GM23338 (cell line): ENCODE results near the gene KATNAL2.

Experiments
- CREB1 ChIP-seq: fragments of 250-450 bp; sonication (Bioruptor Pico); IDR thresholded peaks from 2 replicates; pipeline ENCODE4 v1.5.0; 2020; ENCODE audit warnings: low read depth, mild to moderate bottlenecking, moderate library complexity
- CTCF ChIP-seq, 2 experiments: fragments of 200-600 bp in 1 of 2; sonication (generic) in 1 of 2; conservative IDR thresholded peaks; 2 replicates each; pipeline versions ENCODE4 v1.5.1 to v1.6.1; 2016 to 2017; ENCODE audit warnings: antibody characterized with exemption in 2 of 2, low read depth in 2 of 2, mild to moderate bottlenecking in 2 of 2, moderate library complexity in 1 of 2
- ETS1 ChIP-seq: IDR thresholded peaks from 2 replicates; pipeline ENCODE4 v1.6.1; 2016; ENCODE audit warnings: antibody characterized with exemption
- EZH2 ChIP-seq: fragments of 200-600 bp; sonication (generic); IDR thresholded peaks from one replicate; pipeline ENCODE4 v1.8.0; 2017; ENCODE audit warnings: antibody characterized with exemption, mild to moderate bottlenecking, low read depth; ENCODE audit not compliant: unreplicated experiment
- EZH2phosphoT487 ChIP-seq: fragments of 200-600 bp; sonication (generic); IDR thresholded peaks from one replicate; pipeline ENCODE4 v1.8.1; 2018; ENCODE audit warnings: antibody characterized with exemption; ENCODE audit not compliant: unreplicated experiment
- NANOG ChIP-seq: IDR thresholded peaks from 2 replicates; pipeline ENCODE4 v1.6.1; 2016; ENCODE audit warnings: antibody characterized with exemption, borderline replicate concordance
- POLR2AphosphoS5 ChIP-seq: IDR thresholded peaks from 2 replicates; pipeline ENCODE4 v1.6.1; 2016; ENCODE audit warnings: antibody characterized with exemption, low read depth
- REST ChIP-seq: IDR thresholded peaks from one replicate; pipeline ENCODE4 v1.6.1; 2018; ENCODE audit warnings: antibody characterized with exemption; ENCODE audit not compliant: unreplicated experiment

- TF ChIP-seq CTCF (conservative IDR thresholded peaks at IDR 0.05; ENCODE audit: low read depth in 2 of 2), result no peak
- no peak for TF ChIP-seq EZH2
- TF ChIP-seq POLR2AphosphoS5, result no peak
- no peak for TF ChIP-seq CREB1
- no peak for TF ChIP-seq EZH2phosphoT487
- TF ChIP-seq REST, result no peak
- TF ChIP-seq NANOG, result no peak
- TF ChIP-seq ETS1, result no peak
Observed at GRCh38 chr18:47110492-47111274, 193.3 kb downstream of the KATNAL2 start.
